Body of pancreas (tissue), 4 donors: Measurements from ENCODE around the gene EPS15. TPM values are rescaled to one million over a fixed set of nuclear protein-coding genes. Genes with fewer than 3 reads are reported as not detected.
A peak's percentile ranks its signal among the peaks of the same experiment; 100 is the strongest.

ENCODE experiments used
- ATAC-seq: fragments of 150-250 bp; one replicate; pipeline ENCODE4 v1.9.1; 2016
- DNase-seq, 4 donors: peaks; one replicate each; pipeline ENCODE4 v3.0.0-alpha.2; 2019
- H3K27ac ChIP-seq, 4 donors: fragments of 200-600 bp; sonication (generic); 1 replicate in 3 of 4; 2 replicates in 1 of 4; pipeline versions ENCODE4 v1.5.1 to v1.6.1; 2016 to 2019; ENCODE audit warnings: mild to moderate bottlenecking in 1 of 4, mixed read lengths in 1 of 4, moderate library complexity in 1 of 4
- H3K27me3 ChIP-seq, 2 donors: fragments of 200-600 bp; sonication (generic); one replicate each; pipeline ENCODE4 v1.6.0; 2016; ENCODE audit warnings: mild to moderate bottlenecking in 1 of 2
- H3K36me3 ChIP-seq, 2 donors: fragments of 200-600 bp; sonication (generic); replicated peaks in 1 of 2; 2 replicates each; pipeline ENCODE4 v1.5.1; 2016; ENCODE audit warnings: low read depth in 2 of 2; ENCODE audit not compliant: insufficient read depth in 1 of 2
- H3K4me1 ChIP-seq: fragments of 200-600 bp; sonication (generic); one replicate; pipeline ENCODE4 v1.6.0; 2016
- H3K4me3 ChIP-seq, 2 donors: fragments of 200-600 bp; sonication (generic); 1 replicate in 1 of 2; 2 replicates in 1 of 2; pipeline ENCODE4 v1.5.1; 2016 to 2019
- H3K9me3 ChIP-seq, 3 donors: fragments of 200-600 bp; sonication (generic); 1 replicate in 2 of 3; 2 replicates in 1 of 3; pipeline ENCODE4 v1.5.1; 2016
- CTCF ChIP-seq, 7 experiments: fragments of 450-650 bp in 4 of 7; fragments of 200-600 bp in 3 of 7; sonication (generic) in 3 of 7; IDR thresholded peaks; one replicate each; pipeline ENCODE4 v1.5.1; 2016 to 2019; ENCODE audit warnings: antibody characterized with exemption in 7 of 7
- POLR2A ChIP-seq, 3 donors: fragments of 450-650 bp; IDR thresholded peaks; one replicate each; pipeline ENCODE4 v1.6.1; 2016; ENCODE audit warnings: antibody characterized with exemption in 3 of 3, mild to moderate bottlenecking in 2 of 3
- WGBS, 2 donors: methylation state at CpG; one replicate each; pipeline ENCODE4 v1.1.5; 2017; 5-methylcytosine and 5-hydroxymethylcytosine counted together
- intact Hi-C: fragments of 100-400 bp; cut with DNase I; formaldehyde crosslinking; loops from one replicate; pipeline ENCODE4 v1.15.1; 2023
- small RNA-seq: library from RNA; depleted of rRNA; stranded (forward); fragments of <200 nt; gene quantifications from one replicate; pipeline ENCODE3, GENCODE V24; 2016
- total RNA-seq, 2 donors: library from RNA; depleted of rRNA; stranded (reverse); fragments of >200 nt; gene quantifications; one replicate each; pipeline ENCODE4 v1.1.0, GENCODE V29; 2016

The EPS15 gene
- total RNA-seq, 2 donors from 2014 or later = 37.4 to 46.8 TPM

GRCh38 chr1:51308636-51309035, 210.4 kb downstream of the EPS15 start:
- 87 to 91% methylated on average over 6 of the region's 6 CpGs for WGBS, 2 donors
- intact Hi-C loops = no loop called here
- ATAC-seq = no peak
- no peak overlapping the region for H3K4me3 ChIP-seq
- no peak for DNase-seq
- TF ChIP-seq POLR2A (IDR thresholded peaks at IDR 0.05) (no peak), CTCF (IDR thresholded peaks at IDR 0.05) (no peak)
- H3K4me1 ChIP-seq = peaks cover 15% of the 10 kb centered on the region
- no peaks in the 10 kb centered on the region for H3K36me3 ChIP-seq
- H3K27me3 ChIP-seq = no peaks in the 10 kb centered on the region
- H3K9me3 ChIP-seq = no peaks in the 10 kb centered on the region
- no peak overlapping the region for H3K27ac ChIP-seq

DNA sequence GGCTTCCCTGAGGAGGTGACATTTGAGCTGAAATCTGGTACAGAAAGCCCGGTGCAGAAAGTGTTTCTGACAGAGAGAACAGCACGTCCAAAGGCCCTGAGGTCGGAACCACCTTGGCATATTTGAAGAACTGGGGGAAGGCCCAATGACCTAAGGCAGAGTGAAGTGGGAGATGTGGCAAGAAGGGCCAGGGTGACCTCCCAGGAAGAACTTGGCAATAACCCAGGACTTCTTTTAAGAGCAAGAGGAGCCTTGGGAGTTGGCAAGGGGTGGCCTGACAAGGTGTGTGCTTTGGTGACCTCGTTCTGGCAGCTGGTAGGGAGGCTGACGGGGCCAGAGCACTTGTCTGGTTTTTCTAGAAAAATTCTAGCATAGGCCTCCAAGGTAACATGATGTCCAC, 212.1 kb downstream of the EPS15 start:
- Histone ChIP-seq H3K27me3 (no peaks in the 10 kb centered on the region), H3K4me3 (no peak overlapping the region), H3K36me3 (no peaks in the 10 kb centered on the region), H3K9me3 (no peaks in the 10 kb centered on the region), H3K27ac (no peak overlapping the region), H3K4me1 (peaks cover 15% of the 10 kb centered on the region)
- intact Hi-C loops = no loop called here
- TF ChIP-seq POLR2A (IDR thresholded peaks at IDR 0.05) = no peak
- WGBS, 2 donors = 78 to 91% methylated on average over 5 of the region's 5 CpGs
- ATAC-seq = no peak
- no peak for DNase-seq

- H3K9me3 ChIP-seq = no peaks in the 10 kb centered on the region
- H3K27me3 ChIP-seq = no peaks in the 10 kb centered on the region
- intact Hi-C loops = no loop called here
- peak overlapping the region in 2 of 4 donors; percentile 15 to 33 for H3K27ac ChIP-seq
- H3K36me3 ChIP-seq = peaks cover 0 to 2% of the 10 kb centered on the region in 2 donors
- ATAC-seq = peak; percentile 69
- TF ChIP-seq CTCF (IDR thresholded peaks at IDR 0.05) = no peak
- peak in 3 of 4 donors; percentile 45 to 56 (median 49) for DNase-seq
- no peak overlapping the region for H3K4me3 ChIP-seq
- 0 to 13% methylated on average over 2 to 3 of the region's 4 CpGs for WGBS, 2 donors
- H3K4me1 ChIP-seq = peaks cover 15% of the 10 kb centered on the region
These were observed 213.7 kb downstream of the EPS15 start for GRCh38 chr1:51305371-51305823.

- 52 to 65% methylated on average over 1 of the region's 1 CpG for WGBS, 2 donors
- ATAC-seq = no peak
- H3K9me3 ChIP-seq = no peaks in the 10 kb centered on the region
- no peak for DNase-seq
- H3K27ac ChIP-seq = no peak overlapping the region
- TF ChIP-seq POLR2A (IDR thresholded peaks at IDR 0.05) = no peak
- no peak for TF ChIP-seq CTCF (IDR thresholded peaks at IDR 0.05)
- H3K36me3 ChIP-seq = peaks cover 0 to 2% of the 10 kb centered on the region in 2 donors
- H3K27me3 ChIP-seq = no peaks in the 10 kb centered on the region
- peaks cover 15% of the 10 kb centered on the region for H3K4me1 ChIP-seq
- H3K4me3 ChIP-seq = no peak overlapping the region
- intact Hi-C loops = no loop called here
These were observed 214.7 kb downstream of the EPS15 start for GRCh38 chr1:51304360-51304759.

Small RNA genes lying within 50 kb of the gene (small RNA-seq; reads per million reads assigned to genes)
- gene RNU6-1281P (not detected), gene RNU6-877P (not detected)

Other genes with a start within 250 kb of the EPS15 start
- gene TTC39A, start 188.7 kb downstream of the EPS15 start, total RNA-seq = 10 to 100 TPM in 1 of 2 donors, 1 to 10 TPM in 1; 7.9 to 21.3 TPM
- 10 to 100 TPM; 25.1 to 89.0 TPM for gene OSBPL9, start 97.8 kb upstream of the EPS15 start, total RNA-seq